Stimulated activated CD8-positive, alpha-beta memory T cell treated with anti-CD3 and anti-CD28 coated beads, Interleukin-4, amount 100 ng/mL, for 1 hour (primary cell): Measurements from ENCODE around the gene MACROD2.

Experiments
- DNase-seq, 2 donors: peaks; one replicate each; pipeline ENCODE4 v3.0.0-alpha.2; 2020; ENCODE audit warnings: low read depth in 2 of 2, low spot score in 1 of 2

MACROD2 gene

DNA sequence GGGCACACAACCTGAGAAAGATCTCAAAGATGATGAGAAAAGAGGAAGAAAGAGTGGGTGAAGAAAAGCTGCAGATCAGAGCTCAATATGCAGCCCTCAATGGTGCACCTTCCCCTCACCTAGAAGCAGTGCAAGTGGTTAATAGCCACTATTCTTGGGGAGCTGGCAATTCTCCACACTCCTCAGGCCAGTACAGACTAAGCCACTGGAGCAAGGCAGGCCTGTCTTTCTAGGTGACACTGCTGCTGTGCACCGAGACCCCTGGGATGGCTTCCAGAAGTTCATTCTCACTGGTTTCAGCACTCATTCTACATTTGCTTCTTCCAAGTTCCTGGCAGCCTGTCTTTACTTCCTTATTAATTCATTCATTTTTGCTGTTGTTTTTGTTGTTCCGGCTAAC lies 1604.6 kb downstream of the MACROD2 start:
- DNase-seq = no peak

DNA sequence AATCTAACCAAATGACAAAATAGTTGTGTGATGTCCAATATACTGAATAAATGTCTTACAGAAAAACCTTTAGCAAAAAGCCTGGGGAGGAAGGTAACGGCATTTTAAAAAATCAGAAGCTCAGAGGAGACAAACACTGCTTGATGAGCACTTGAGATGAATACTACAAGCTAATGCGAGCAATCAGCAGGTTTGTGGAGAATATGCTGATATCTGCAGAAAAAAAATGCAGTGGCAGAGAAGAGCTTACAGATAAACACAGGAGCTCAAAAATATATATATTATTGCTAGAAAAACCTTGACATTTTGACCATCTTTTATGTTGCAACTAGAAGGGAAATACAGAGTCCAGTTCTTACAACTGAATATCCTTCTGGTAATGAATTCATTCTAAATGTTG lies 1605.2 kb downstream of the MACROD2 start:
- DNase-seq = no peak

DNA sequence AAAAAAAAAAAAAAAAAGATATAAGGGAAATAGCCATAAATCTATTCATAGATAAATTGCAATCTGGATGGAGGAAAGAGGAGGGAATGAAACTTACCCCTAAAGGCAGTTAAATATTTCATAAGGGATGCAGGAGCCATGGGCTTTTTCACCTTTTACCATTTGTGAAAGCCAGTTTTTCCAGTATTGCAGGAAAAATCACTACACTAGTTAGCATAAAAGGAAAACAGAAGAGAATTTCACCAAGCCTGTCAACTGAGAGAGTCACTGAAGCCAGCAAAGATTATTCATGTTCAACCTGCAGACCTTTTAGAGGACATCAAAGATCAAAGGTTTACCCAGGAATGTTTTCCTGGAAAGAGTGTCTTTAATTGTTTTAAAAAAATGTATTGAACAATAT lies 1608.2 kb downstream of the MACROD2 start:
- no peak for DNase-seq

DNA sequence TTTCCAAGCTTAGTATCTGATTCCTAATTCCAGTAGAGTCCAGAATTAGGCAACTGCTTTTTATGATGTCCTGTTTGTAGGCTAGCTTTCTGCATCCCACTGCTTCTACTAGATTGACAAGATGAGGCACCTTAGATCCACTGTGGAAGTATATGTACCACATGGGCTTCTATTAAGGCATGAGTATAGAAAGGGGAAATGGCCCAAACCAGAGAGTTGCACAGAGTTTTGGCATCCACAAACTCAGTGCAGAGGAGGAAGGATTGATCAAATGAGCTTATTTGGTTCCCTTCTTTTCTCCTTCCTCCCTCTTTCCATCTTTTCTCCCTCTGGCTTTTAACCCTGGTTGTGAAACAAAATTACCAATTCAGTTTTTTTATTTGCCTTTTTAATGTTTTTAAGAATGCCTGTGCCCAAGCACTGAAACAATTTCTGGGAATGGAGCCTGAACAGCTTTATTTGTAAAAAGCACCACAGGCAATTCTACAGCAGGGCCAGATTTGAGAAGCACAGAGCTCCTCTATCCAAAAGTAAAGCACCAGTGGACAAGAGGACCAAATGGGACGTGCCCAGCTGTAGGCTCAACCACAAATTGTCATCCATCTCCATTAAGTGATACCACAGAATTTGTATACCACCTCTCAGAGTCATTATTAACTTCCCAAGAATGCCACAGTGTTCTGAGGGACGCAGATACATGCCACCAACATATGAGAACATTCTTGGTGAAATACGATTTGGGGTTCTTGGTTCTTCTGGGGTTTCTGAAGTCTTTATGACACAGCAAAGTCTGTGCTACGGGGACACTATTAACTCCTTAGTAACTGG lies 1608.9 kb downstream of the MACROD2 start:
- DNase-seq = no peak

DNA sequence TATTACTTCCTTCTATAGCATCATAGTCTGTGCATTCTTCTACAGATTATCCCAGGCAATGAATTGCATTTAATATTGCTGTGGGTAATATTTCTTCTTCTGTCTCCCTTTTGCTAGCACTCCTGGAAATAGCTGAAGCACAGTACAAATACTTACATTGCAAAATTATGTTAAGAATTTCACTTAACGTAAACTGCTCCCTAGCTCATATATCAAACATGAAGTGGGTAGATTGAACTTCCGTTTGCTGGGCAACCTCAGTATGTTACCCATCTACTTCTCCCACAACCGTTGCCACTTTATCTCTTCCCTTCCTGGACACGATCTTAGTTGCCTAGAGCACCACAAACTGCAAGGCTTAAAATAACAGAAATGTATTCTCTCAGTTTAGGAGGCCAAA lies 1614.6 kb downstream of the MACROD2 start:
- DNase-seq = no peak

DNA sequence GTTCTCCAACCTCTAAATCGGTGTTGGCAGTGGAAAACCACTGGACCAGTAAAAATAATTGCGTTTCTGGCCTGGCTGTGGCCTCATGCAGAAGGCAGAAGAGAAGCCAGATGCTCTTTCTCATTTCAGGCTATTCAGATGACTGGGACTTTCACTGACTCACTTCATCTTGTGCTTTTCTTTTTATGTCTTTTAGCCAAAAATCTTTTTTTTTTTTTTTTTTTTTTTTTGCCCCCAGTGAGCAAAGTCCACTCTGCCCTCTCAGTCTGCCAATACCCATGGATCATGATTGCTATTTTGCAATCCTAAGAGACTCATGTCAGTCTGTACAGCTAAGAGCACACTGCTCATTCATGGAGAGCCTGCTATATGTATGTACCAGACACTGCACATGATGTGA lies 1615.5 kb downstream of the MACROD2 start:
- DNase-seq = no peak

DNA sequence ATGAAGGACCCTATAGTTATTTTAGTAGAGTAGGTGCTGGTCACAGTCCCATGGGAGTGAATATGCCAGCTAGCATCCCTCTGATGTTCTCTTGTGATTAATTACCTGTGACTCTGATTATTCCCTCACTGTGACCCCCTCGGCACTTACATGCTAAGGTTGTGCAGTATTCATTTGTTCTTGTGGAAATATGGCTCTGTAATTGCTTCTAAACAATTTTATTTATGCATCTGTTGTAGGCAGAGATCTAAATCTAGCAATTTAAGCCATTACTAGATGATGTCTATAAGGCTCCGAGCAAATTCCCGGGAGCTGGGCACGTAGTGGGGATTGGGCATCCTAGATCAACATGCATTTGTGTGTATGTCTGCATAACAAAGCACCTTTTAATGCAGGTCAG lies 1616.2 kb downstream of the MACROD2 start:
- DNase-seq = no peak

DNA sequence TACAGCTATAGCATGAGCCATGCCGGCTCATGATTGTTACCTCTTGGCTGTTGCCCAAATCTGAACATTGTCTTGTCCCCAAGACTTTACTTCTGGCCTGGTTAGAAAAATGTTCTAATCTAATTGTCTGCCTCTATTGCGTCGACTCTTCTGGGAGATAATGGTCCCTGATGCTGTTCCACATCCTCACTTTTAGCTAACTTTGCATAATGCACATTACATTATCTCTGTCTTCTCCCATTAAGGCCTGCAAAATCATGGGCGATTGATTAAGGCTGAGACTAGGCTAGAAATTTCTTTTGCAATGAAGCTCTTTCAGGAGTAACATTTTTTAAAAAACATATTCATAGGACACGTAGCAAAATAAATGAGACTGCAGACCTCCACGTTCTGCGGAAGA lies 1616.9 kb downstream of the MACROD2 start:
- no peak for DNase-seq

DNA sequence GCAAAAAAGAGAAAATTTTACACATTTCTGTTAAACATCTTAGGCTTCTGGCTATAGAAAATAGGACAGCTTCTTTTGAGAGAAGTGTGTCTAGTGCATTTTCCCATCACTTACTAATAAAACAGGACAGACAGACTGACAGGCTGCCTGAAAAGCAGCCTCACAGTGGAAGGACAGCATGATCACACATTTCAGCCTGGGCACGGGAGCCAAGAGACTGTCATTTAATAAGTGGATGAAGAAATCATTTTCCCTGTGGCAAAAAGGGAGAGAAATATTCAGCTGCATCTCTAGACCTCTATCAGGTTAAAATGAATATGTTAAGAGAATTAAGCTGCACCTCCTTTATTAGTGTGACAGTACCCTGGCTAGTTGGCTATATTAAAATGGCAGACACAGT lies 1617.5 kb downstream of the MACROD2 start:
- no peak for DNase-seq

DNA sequence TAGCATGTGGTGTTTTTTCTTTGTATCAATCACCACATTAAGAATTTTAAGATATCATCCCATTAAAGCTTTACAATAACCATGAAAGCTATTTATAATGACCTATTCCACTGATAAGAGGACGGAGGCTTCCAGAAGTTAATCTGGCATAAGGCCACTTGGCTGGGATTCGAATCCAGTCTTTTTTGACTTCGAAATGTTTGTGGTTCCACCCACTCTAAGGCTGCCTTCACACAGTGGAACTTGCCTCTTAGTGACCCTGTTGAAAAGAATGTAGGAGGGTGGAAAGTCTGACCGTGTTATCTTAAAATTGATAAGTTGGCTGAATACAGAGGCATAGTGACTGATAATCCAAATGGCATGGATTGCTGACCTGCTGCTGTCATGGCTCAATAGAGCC lies 1618.2 kb downstream of the MACROD2 start:
- no peak for DNase-seq

DNA sequence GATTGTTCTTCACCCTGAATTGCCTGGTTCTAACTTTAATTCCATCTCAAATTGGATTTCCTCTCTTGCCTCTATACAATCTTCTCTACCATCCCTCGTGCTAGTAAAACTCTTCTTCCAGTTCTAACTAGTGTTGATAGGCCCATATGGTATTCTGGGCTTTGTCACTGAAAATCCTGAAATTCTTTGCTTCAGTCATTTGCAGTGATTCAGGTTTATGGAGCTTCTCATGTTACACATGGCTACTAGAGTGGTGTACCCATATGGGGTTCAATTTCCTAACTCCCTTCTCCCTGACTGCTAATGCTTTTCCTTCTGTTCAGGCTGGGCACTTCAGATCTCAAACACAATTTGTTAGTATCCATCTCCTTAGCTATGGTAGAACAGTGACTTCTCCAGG lies 1621.3 kb downstream of the MACROD2 start:
- no peak for DNase-seq

DNA sequence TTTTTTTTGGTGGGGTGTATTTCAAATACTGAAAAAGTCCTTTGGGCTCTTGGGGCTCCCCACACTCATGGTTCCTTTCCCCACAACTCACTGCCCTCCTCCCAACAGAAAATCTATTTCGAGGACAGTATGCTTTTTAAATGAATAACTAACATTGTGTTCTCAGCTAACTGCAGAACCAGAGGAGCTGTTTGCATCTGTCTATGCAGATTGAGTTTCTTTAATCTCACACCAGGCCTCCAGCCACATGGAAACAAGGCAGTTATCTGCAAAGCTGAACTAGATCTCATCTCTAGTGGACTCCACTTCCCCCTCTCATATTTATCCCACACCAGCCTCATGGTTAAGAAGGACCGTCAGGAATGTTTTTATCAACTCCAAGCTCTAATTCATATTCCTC lies 1622.8 kb downstream of the MACROD2 start:
- no peak for DNase-seq

DNA sequence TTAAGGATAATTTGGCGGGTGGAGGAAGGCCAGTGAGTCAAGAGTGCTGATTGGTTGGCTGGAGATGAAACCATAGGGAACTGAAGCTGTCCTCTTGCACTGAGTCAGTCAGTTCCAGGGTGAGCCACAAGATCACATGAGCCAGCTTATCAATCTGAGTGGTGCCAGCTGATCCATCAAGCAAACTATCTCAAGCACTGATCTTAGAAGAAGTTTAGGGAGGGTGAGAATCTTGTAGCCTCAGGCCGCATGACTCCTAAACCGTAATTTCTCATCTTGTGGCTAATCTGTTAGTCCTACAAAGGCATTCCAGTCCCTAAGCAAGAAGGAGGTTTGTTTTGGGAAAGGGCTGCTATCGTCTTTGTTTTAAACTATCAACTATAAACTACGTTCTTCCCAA lies 1623.6 kb downstream of the MACROD2 start:
- no peak for DNase-seq

DNA sequence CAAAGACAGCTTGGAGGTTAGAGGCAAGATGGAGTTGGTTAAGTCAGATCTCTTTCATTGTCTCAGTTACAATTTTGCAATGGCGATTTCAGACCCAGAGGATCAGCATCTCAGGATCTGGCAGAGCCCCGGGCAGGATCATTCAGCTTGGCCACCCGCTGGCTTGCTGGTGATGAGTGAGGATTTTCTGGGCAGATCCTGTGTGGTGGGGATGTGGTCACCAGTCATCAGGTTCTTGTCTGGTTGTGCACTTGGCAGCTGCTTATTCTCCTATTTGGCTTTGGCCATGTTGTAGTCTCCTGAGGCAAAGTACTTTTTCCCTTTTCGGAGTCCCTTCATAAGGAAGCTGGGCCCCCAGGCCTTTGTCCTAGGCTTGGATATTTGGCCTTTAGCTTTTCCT lies 1624.0 kb downstream of the MACROD2 start:
- DNase-seq = no peak

DNA sequence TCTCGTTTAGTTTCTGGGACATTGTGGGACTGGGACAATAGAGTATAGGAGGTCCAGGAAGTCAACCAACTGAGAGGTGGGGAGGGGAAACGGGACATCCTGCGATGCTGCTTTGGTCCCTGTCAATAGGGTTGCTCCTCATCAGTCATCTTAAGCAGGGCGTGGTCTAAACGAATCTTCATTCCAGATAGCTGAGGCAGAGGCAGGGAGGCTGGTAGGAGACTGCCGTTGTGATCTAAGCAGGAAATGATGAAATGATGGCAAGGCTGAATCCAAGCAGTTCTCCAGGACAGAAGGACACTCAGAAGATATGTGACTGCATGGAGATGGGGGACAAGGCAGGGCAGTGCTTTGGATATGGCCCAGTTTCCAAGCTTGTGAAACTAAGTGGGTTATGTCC lies 1624.5 kb downstream of the MACROD2 start:
- DNase-seq = no peak

DNA sequence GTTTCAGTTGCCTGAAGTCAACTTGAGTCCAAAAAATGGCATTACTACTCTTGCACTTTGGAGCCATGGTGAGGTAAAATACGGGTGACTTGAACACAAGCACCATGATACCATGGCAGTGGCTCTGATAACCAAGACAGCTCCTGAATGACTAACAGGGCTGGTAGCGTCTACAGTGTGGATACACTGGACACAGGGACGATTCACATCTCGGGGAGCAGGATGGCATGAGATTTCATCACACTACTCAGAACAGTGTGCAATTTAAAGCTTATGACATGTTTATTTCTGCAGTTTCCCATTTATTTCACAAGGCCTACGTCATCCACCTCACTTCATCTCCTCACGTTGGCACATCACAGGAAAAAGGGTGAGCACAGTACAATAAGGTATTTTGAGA lies 1627.1 kb downstream of the MACROD2 start:
- DNase-seq = no peak

DNA sequence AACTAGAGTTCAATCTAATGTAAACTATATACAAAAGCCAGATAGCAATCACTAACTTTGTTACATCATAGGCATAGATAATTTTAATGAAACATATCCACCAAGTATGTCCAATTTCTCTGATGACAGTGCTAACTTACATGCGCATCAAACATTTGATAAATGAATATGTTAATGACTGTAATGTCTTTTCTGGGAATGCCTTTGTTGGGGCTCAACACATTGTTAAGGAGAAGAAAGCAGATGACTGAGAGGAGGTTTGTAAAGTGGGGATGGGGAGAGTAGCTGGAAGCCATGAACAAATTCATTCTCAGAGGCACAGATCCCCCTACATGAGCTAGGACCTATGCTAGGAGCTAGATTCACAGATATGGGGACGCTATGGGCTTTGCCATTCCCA lies 1627.9 kb downstream of the MACROD2 start:
- no peak for DNase-seq

DNA sequence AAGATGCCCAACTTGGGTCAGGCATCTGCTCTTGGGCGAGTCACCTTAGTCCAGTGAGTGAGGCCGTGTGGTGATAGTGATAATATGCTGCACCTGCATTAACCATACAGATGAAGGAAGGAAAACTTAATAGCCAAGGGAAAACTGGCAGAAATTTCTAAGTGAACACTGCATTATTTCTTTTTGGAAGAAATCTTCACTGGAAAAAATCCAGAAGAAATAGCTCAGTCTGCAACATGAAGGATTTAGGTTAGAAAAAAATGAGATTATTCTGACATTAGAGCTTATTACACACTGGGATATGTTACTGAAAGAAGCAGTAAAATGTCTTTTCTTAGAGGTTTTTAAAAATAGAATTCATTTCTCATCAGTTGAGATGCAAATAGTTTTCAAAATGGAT lies 1630.7 kb downstream of the MACROD2 start:
- no peak for DNase-seq

DNA sequence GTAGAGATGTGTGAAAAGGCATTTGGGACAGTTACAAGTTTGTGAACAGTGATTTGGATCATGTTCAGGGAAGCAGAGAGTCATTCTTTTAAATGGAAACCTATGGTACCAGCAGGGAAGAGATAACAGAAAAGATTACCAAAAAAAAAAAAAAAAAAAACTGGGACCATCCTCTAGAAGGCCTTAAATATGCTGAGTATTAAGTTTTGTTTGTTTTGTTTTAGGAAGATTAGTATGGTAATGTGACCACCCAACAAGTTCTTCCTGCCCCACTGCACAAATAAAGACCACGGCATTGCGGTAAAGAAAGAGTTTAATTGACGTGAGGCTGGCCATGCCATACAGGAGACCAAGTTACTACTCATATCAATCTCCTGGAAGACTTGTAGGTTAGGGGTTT lies 1631.8 kb downstream of the MACROD2 start:
- DNase-seq = no peak

DNA sequence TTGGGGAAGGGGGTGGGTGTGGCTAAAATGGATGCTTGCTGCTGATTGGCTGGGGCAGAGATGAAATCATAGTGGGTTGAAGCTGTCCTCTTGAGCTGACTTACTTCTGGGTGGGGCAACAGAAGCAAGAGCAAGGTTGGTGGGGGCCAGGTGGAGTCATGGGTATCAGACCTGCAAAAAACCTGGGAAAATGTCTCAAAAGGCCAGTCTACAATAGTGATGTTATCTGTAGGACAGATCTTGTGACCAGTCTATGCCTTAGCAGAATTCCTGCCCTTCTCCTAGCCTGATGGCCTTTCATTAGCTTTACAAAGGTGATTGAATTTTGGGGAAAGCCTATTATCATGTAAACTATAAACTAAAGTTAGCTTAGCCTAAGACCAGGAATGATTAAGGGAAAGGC lies 1632.2 kb downstream of the MACROD2 start:
- no peak for DNase-seq

DNA sequence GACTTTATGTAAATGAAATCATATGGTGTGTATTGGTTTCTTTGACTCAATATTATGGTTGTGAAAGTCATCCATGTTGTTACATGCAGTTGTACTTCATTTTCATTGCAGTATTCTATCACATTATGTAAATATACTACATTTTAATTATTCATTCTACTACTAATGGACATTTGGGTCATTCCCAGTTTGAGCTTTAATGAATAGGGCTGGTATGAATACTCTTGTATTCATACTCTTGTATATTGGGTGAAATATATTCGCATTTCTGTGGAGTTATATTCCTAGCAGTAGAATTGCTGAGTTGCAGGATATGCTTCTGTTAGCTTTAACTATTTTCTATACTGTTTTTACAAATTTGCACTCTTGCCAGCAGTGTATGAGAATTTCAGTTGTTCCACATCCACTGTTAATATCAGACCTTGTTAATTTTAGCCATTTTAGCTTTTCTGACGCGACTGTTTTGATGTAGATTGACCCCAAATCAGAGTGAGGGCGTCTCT lies 1633.6 kb downstream of the MACROD2 start:
- DNase-seq = no peak

DNA sequence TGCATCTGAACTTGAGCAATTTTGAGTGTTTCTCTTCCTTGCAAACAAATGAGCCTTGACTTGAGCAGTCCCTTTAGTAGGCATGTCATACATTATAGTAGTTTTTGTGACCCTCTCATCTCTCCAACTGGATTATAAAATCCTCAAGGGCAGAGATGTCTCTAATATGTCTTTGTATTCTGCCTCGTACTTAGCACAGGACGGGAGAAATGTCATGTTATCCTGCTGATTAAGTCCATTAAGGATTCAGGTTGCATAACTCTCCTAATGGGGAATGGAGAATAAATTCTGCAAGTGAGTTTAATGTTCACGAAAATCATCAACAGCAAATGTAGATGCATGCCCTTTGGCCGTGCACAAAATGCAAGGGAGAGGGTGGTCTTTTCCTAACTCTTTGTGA lies 1635.0 kb downstream of the MACROD2 start:
- DNase-seq = no peak

DNA sequence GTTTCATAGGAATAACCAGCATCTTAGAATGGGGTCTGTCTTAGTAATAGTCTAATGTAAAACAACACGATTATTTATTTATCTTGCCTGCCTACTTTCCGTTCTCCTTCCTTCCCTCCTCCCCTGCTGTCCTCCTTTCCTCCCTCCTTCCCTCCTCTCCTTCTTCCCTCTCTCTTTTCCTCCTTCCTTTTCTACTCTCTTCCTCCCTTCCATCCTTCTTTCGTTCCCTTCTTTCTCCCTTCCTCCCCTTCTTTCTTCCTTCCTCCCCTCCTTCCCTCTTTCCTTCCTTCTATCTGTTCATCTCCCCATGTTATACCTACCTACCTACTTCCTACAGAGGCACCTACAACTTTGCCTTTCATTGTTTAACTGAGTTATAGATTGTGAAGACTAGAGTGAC lies 1637.4 kb downstream of the MACROD2 start:
- DNase-seq = no peak
